ENCODE data around the gene ASL.

DNA sequence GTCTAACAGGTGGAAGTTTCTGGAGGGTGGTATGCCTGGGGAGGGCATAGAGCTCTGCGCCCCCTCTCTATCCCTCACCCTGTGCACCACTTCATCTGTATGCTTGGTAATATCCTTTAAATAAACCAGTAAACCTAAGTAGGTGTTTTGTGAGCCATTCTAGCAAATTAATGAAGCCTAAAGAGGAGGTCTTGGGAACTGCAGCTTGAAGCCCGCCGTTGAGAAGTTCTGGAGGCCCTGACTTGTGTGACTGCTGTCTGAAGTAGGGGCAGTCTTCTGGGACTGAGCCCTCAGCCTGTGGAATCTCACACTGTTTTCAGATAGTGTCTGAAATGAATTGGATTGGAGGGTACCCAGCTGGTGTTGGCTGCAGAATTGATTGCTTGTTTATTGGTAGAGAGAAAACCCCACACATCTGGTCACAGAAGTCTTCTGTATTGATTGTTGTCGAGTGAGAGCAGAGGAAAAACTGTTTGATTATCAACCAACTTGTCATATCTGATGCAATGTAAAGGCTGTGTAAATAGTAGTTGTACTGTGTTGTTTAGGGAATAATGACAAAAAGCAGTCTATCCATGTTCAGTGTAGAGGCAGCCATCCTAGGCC is 43.7 kb downstream of the ASL start:
- TF ChIP-seq, protein P1, sequence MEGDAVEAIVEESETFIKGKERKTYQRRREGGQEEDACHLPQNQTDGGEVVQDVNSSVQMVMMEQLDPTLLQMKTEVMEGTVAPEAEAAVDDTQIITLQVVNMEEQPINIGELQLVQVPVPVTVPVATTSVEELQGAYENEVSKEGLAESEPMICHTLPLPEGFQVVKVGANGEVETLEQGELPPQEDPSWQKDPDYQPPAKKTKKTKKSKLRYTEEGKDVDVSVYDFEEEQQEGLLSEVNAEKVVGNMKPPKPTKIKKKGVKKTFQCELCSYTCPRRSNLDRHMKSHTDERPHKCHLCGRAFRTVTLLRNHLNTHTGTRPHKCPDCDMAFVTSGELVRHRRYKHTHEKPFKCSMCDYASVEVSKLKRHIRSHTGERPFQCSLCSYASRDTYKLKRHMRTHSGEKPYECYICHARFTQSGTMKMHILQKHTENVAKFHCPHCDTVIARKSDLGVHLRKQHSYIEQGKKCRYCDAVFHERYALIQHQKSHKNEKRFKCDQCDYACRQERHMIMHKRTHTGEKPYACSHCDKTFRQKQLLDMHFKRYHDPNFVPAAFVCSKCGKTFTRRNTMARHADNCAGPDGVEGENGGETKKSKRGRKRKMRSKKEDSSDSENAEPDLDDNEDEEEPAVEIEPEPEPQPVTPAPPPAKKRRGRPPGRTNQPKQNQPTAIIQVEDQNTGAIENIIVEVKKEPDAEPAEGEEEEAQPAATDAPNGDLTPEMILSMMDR (IDR thresholded peaks at IDR 0.05), result no peak
- no peak for TF ChIP-seq POLR2A (IDR thresholded peaks at IDR 0.05)

Data from prostate gland (tissue), 2 donors.